Tibial artery (tissue), 4 donors: ENCODE results near the gene CCDC197.
A peak's percentile ranks its signal among the peaks of the same experiment; 100 is the strongest.

Source experiments
- DNase-seq, 2 donors: peaks; one replicate each; pipeline ENCODE4 v3.0.0-alpha.2; 2019
- H3K27ac ChIP-seq, 2 donors: fragments of 200-600 bp; sonication (generic) in 1 of 2; 1 replicate in 1 of 2; 2 replicates in 1 of 2; pipeline ENCODE4 v1.5.1; 2018 to 2019; ENCODE audit warnings: mild to moderate bottlenecking in 1 of 2
- H3K27me3 ChIP-seq, 2 donors: fragments of 200-600 bp; sonication (generic) in 1 of 2; one replicate each; pipeline versions ENCODE4 v1.5.1 to v1.6.0; 2016 to 2019
- H3K36me3 ChIP-seq, 3 donors: fragments of 200-600 bp; sonication (generic) in 2 of 3; one replicate each; pipeline ENCODE4 v1.5.1; 2016 to 2019; ENCODE audit warnings: mild to moderate bottlenecking in 2 of 3
- H3K4me1 ChIP-seq, 4 donors: fragments of 200-600 bp; sonication (generic) in 2 of 4; 1 replicate in 3 of 4; 2 replicates in 1 of 4; pipeline ENCODE4 v1.5.1; 2016 to 2019
- H3K4me3 ChIP-seq, 2 donors: fragments of 200-600 bp; sonication (generic) in 1 of 2; 1 replicate in 1 of 2; 2 replicates in 1 of 2; pipeline ENCODE4 v1.5.1; 2018 to 2019; ENCODE audit warnings: mild to moderate bottlenecking in 2 of 2
- H3K9me3 ChIP-seq, 3 donors: fragments of 200-600 bp; sonication (generic) in 1 of 3; one replicate each; pipeline ENCODE4 v1.5.1; 2016 to 2019
- CTCF ChIP-seq, 2 experiments: fragments of 200-600 bp in 1 of 2; fragments of 450-650 bp in 1 of 2; IDR thresholded peaks; one replicate each; pipeline ENCODE4 v1.5.1; 2017 to 2019; ENCODE audit warnings: antibody characterized with exemption in 2 of 2, mild to moderate bottlenecking in 1 of 2, moderate library complexity in 1 of 2
- intact Hi-C: fragments of 100-400 bp; cut with DNase I; formaldehyde crosslinking; loops from one replicate; pipeline ENCODE4 v1.15.0; 2023; ENCODE audit warnings: low total_unique reads

CCDC197 gene

GRCh38 chr14:93972618-93973205 is 24.4 kb upstream of the CCDC197 start:
- DNase-seq, result no peak
- peak overlapping the region; percentile 89 for H3K27ac ChIP-seq
- no peaks in the 10 kb centered on the region for H3K27me3 ChIP-seq

GRCh38 chr14:93973607-93974006 is 23.5 kb upstream of the CCDC197 start:
- no peak for DNase-seq
- peak overlapping the region; percentile 50 to 53 for H3K4me3 ChIP-seq
- no peaks in the 10 kb centered on the region for H3K9me3 ChIP-seq
- no peaks in the 10 kb centered on the region for H3K27me3 ChIP-seq
- H3K27ac ChIP-seq, result peak overlapping the region; percentile 89
- H3K4me1 ChIP-seq, result peaks cover 0 to 84% (median 45%) of the 10 kb centered on the region in 4 donors
- no peak for TF ChIP-seq CTCF (IDR thresholded peaks at IDR 0.05)
- intact Hi-C loops, result no loop called here
- no peaks in the 10 kb centered on the region for H3K36me3 ChIP-seq

More at GRCh38 chr14:93972618-93973205, 24.4 kb upstream of the CCDC197 start:
- Histone ChIP-seq H3K9me3 (no peaks in the 10 kb centered on the region), H3K36me3 (no peaks in the 10 kb centered on the region), H3K4me1 (peaks cover 0 to 92% (median 54%) of the 10 kb centered on the region in 4 donors), H3K4me3 (no peak overlapping the region)
- no peak for TF ChIP-seq CTCF (IDR thresholded peaks at IDR 0.05)
- intact Hi-C loops, result no loop called here

- TF ChIP-seq CTCF (IDR thresholded peaks at IDR 0.05), result no peak
- Histone ChIP-seq H3K9me3 (no peaks in the 10 kb centered on the region), H3K4me3 (peak overlapping the region; percentile 50 to 53), H3K27me3 (no peaks in the 10 kb centered on the region), H3K36me3 (no peaks in the 10 kb centered on the region), H3K4me1 (peaks cover 0 to 77% (median 39%) of the 10 kb centered on the region in 4 donors), H3K27ac (peak overlapping the region; percentile 89)
- DNase-seq, result no peak
- intact Hi-C loops, result no loop called here
Observed at GRCh38 chr14:93974299-93974698, 22.8 kb upstream of the CCDC197 start.

- intact Hi-C loops, result no loop called here
- peaks cover 0 to 72% (median 34%) of the 10 kb centered on the region in 4 donors for H3K4me1 ChIP-seq
- no peaks in the 10 kb centered on the region for H3K27me3 ChIP-seq
- H3K4me3 ChIP-seq, result peak overlapping the region; percentile 50 to 53
- peak; percentile 42 to 85 for DNase-seq
- TF ChIP-seq CTCF (IDR thresholded peaks at IDR 0.05), result no peak
- no peaks in the 10 kb centered on the region for H3K9me3 ChIP-seq
- H3K36me3 ChIP-seq, result no peaks in the 10 kb centered on the region
- peak overlapping the region; percentile 89 for H3K27ac ChIP-seq
Observed at GRCh38 chr14:93974833-93975232, 22.3 kb upstream of the CCDC197 start.

- H3K27me3 ChIP-seq, result no peaks in the 10 kb centered on the region
- peak overlapping the region; percentile 89 for H3K27ac ChIP-seq
- no peaks in the 10 kb centered on the region for H3K9me3 ChIP-seq
- TF ChIP-seq CTCF (IDR thresholded peaks at IDR 0.05), result peak; percentile 24 to 35
- peaks cover 0 to 71% (median 30%) of the 10 kb centered on the region in 4 donors for H3K4me1 ChIP-seq
- H3K4me3 ChIP-seq, result peak overlapping the region; percentile 50 to 53
- intact Hi-C loops, result no loop called here
- H3K36me3 ChIP-seq, result no peaks in the 10 kb centered on the region
- DNase-seq, result no peak
Observed at GRCh38 chr14:93975791-93976476, 21.2 kb upstream of the CCDC197 start.
